Muscle of leg (tissue), 11 donors: ENCODE measurements around the gene LGALS8. TPM values are rescaled to one million over a fixed set of nuclear protein-coding genes. Genes with fewer than 3 reads are reported as not detected.

Experiments used
- DNase-seq: peaks from one replicate; pipeline ENCODE4 v3.0.0; 2013
- H3K27ac ChIP-seq: one replicate; pipeline ENCODE4 v1.5.1; 2013; ENCODE audit warnings: mild to moderate bottlenecking, low read length, control low read depth
- H3K27me3 ChIP-seq: one replicate; pipeline ENCODE4 v1.6.1; 2013; ENCODE audit warnings: low read length; ENCODE audit not compliant: control insufficient read depth, insufficient read depth
- H3K36me3 ChIP-seq: one replicate; pipeline ENCODE4 v1.6.1; 2013; ENCODE audit warnings: low read length; ENCODE audit not compliant: control insufficient read depth, insufficient read depth
- H3K4me1 ChIP-seq: one replicate; pipeline ENCODE4 v1.6.1; 2013; ENCODE audit warnings: low read length; ENCODE audit not compliant: control insufficient read depth, insufficient read depth
- H3K4me3 ChIP-seq: one replicate; pipeline ENCODE4 v1.5.1; 2013; ENCODE audit warnings: low read length, control low read depth
- H3K9me3 ChIP-seq: replicated peaks from 2 replicates; pipeline ENCODE4 v1.6.1; 2013; ENCODE audit warnings: low read depth, low read length; ENCODE audit not compliant: control insufficient read depth
- WGBS: methylation state at CpG from one replicate; pipeline ENCODE4 v1.1.5; 2013; ENCODE audit warnings: missing lambda C conversion rate; ENCODE audit not compliant: insufficient coverage; 5-methylcytosine and 5-hydroxymethylcytosine counted together
- polyA plus RNA-seq, 8 donors: library from polyadenylated mRNA; unstranded; fragments of 120-200 nt; gene quantifications; one replicate each; pipeline versions ENCODE4 v1.2.1 to v1.2.3, GENCODE V29; 2013; ENCODE audit warnings: inconsistent platforms in 1 of 8, low replicate concordance in 1 of 8; ENCODE audit not compliant: insufficient read length in 8 of 8, insufficient read depth in 1 of 8
- total RNA-seq: library from RNA; stranded (reverse); fragments of 120-200 nt; gene quantifications from one replicate; pipeline ENCODE4 v1.2.4, GENCODE V29; 2013

The LGALS8 gene
- total and polyA plus RNA-seq, 9 donors: 22.7 to 33.5 (median 26.9) TPM

DNA sequence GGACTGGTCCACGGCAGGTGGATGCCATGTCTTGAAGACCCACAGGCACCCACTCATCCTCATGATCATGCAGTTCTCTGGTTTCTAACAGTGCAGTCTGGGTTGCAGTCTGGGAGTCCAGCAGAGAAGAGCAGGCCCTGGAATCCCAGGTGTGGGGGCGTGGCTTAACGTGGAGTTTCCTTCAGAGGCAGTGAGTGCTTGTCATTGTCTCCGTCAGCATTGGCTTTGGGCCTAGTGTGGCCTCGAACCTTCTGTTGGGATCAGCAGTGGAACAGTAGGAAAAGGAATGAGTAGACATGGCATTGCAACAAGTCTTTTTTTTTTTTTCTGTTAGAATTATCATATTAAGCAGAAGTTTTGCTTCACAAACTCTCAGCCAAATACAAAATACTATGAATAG lies 12.8 kb downstream of the LGALS8 start:
- no peaks in the 10 kb centered on the region for H3K4me1 ChIP-seq
- no peaks in the 10 kb centered on the region for H3K27me3 ChIP-seq
- H3K9me3 ChIP-seq: no peaks in the 10 kb centered on the region
- H3K27ac ChIP-seq: no peak overlapping the region
- H3K36me3 ChIP-seq: peaks cover 42% of the 10 kb centered on the region
- no peak overlapping the region for H3K4me3 ChIP-seq
- WGBS: 90% methylated on average over 5 of the region's 5 CpGs
- no peak for DNase-seq

DNA sequence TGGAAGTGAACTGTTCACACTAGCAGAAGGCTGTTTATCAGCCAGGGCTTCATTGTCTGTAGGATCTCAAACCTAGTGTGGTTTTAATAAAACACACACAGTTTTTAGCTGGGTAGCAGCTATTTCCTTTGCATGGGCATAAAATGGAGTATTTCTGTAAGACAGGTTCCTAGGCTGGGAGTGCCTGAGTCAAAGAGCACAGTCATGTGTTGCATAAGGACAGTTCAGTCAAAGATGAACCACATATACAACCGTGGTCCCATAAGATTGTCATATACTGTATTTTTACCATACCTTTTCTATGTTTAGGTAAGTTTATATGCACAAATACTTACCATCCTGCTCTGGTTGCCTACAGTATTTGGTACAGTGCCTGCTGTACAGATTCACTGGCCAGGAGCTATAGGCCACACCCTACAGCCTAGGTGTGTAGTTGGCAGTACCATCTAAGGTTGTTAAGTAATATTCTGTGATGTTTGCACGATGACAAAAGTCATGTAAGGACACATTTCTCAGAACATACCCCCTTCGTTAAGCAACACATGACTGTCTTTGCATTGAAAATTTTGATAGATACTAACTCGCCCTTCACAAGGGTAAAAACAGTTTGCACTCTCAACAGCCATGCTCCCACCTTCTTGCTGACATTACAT lies 17.2 kb downstream of the LGALS8 start:
- Histone ChIP-seq H3K36me3 (peaks cover 73% of the 10 kb centered on the region), H3K9me3 (no peaks in the 10 kb centered on the region), H3K4me3 (no peak overlapping the region), H3K27me3 (no peaks in the 10 kb centered on the region), H3K4me1 (no peaks in the 10 kb centered on the region), H3K27ac (no peak overlapping the region)
- DNase-seq: no peak
- WGBS: 80% methylated on average over 1 of the region's 4 CpGs

DNA sequence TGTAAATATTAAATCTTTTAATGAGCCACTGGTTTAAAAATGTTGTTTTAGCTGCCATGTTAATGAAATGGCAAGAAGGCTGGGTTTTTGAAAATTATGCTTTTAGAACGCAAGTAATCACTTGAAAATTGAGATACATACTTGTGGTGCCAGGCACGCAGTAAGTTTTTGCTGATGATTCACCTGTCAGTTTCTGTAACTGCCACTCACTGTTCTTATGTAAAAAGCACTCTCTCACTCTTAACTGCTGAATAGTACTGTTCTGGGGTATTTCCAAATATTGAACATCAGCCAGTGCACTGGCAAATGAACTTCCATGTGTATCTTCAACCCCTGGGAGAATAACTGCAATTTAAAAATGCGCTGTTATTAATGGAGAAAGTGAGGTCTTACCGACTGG lies 17.9 kb downstream of the LGALS8 start:
- H3K4me3 ChIP-seq: no peak overlapping the region
- H3K9me3 ChIP-seq: no peaks in the 10 kb centered on the region
- no peaks in the 10 kb centered on the region for H3K27me3 ChIP-seq
- peaks cover 75% of the 10 kb centered on the region for H3K36me3 ChIP-seq
- no peak overlapping the region for H3K27ac ChIP-seq
- no CpG with 5 or more reads among the region's 4 CpGs for WGBS
- H3K4me1 ChIP-seq: no peaks in the 10 kb centered on the region
- no peak for DNase-seq

DNA sequence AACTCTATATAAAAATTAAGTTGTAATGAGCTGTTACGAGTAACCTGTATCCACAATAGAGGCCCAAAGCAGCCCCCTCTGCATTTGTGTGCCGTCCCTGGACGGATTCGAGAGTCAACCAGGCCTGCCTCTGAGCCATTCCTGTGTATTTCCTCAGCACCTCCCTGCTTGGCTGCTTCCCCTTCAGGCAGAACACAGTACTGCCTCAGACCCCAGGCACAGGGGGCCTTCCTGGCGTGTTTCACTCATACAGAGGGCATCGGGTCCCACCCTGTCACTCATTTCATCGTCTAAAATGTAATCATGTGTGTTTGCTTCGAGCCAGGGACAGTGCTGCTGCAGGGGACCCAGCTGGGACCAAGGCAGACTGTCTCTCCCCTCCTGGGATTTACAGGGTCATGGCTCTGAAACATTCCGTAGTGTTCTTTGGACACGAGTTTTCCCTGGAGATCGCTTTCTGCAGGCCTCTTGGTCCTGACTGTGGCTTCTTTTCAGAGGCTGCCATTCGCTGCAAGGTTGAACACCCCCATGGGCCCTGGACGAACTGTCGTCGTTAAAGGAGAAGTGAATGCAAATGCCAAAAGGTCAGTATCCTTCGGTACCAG lies 19.4 kb downstream of the LGALS8 start:
- Histone ChIP-seq H3K36me3 (peaks cover 83% of the 10 kb centered on the region), H3K27me3 (no peaks in the 10 kb centered on the region), H3K4me3 (no peak overlapping the region), H3K4me1 (no peaks in the 10 kb centered on the region), H3K27ac (no peak overlapping the region), H3K9me3 (no peaks in the 10 kb centered on the region)
- 69% methylated on average over 16 of the region's 16 CpGs for WGBS
- DNase-seq: peak; percentile 5

DNA sequence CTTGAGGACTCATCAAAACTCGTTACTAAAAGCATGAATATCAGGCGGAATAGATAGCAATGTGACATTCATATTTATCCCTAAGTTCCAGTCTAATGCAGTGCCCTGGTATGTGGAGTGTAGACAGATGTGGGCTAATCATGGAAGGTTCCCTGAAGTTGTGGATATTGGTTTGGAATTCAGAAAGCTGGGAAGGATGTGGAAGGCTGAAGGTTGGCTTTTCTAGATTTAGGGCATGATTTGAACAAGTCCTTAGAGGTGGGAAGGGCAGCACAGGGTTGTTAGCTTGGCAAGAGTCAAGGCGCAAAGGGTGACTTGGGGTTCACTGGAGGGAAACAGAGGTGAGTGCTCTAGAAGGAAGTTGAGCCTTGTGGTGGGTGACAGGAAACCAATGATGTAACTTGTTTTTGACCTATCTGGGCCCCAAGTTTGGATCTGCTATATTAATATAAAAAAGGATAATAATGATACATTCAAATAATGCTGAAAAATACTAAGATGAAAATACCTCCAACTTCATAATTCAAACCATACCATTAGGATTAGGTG lies 21.9 kb downstream of the LGALS8 start:
- 0% methylated on average over 1 of the region's 3 CpGs for WGBS
- no peak overlapping the region for H3K27ac ChIP-seq
- no peak overlapping the region for H3K4me3 ChIP-seq
- no peak for DNase-seq
- no peaks in the 10 kb centered on the region for H3K27me3 ChIP-seq
- H3K4me1 ChIP-seq: no peaks in the 10 kb centered on the region
- peaks cover 77% of the 10 kb centered on the region for H3K36me3 ChIP-seq
- no peaks in the 10 kb centered on the region for H3K9me3 ChIP-seq

DNA sequence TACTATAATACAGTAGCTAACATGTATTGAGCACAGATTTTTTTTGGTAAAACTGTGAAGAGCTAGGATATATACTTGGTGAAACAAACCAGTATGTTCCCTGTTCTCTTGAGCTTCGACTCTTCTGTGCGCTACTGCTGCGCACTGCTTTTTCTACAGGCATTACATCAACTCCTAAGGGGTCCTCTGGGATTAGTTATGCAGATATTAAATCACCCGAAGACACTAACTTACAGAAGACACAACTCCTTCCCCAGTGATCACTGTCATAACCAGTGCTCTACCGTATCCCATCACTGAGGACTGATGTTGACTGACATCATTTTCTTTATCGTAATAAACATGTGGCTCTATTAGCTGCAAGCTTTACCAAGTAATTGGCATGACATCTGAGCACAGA lies 24.7 kb downstream of the LGALS8 start:
- DNase-seq: no peak
- Histone ChIP-seq H3K4me3 (no peak overlapping the region), H3K27me3 (no peaks in the 10 kb centered on the region), H3K36me3 (peaks cover 79% of the 10 kb centered on the region), H3K9me3 (no peaks in the 10 kb centered on the region), H3K4me1 (no peaks in the 10 kb centered on the region), H3K27ac (no peak overlapping the region)
- WGBS: 89% methylated on average over 4 of the region's 6 CpGs

DNA sequence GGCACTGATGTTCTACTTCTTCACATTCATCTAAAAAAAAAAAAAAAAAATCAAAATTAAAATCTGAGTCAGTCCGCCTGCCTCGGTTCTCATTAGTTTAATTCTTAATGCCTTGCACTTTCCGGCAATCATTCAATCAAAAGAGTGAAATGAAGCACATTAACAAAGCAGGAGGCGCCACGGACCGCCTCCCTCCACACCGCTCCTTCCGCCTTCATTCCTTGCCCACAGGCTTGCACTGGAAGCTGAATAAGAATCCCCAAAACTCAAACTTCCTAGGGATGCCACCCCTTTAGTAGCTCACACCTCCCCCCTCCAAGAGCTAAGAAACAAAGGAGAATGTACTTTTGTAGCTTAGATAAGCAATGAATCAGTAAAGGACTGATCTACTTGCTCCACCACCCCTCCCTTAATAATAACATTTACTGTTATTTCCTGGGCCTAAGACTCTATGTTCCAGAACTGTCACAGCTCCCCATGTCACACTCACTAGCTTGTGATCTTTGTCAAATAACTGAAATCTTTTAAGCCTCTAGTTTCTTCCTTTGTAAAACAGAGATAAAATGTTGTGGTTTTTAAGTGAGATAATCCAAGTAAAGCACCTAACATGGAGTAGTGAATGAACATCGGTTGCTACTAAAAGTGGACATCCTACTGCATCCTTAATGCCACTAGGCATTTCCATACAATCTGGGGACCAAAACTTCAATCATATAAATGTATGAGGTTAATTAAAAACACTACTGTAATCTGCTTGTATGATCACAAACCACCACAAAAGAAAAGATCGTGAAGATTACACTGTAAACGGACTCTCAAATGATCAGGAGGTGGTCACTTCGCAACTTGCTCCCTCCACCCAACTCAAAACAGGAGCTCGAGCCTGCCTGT lies 27.4 kb downstream of the LGALS8 start:
- H3K4me3 ChIP-seq: no peak overlapping the region
- 81% methylated on average over 10 of the region's 13 CpGs for WGBS

DNA sequence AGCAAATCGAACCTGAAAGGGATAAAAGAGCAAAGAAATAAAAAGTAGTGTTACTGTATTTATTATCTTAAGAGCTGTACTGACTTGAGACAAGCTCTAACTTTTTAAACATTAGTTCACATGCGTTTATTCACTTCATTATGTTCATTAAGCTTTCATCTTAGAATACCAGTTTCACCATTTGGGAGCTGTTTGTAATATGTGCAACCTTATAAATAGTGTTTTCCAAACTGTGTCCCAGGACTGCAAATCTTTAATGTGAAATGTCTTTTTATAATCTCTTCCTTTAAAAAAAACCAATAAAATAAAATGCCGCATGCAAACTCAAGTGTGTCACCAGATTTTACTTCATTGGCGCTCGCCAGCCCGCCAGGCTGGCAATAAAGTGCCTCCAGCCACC lies 28.3 kb downstream of the LGALS8 start:
- H3K27ac ChIP-seq: no peak overlapping the region
- no CpG with 5 or more reads among the region's 6 CpGs for WGBS
- H3K4me3 ChIP-seq: no peak overlapping the region
- no peaks in the 10 kb centered on the region for H3K9me3 ChIP-seq
- H3K4me1 ChIP-seq: no peaks in the 10 kb centered on the region
- H3K27me3 ChIP-seq: no peaks in the 10 kb centered on the region
- DNase-seq: no peak
- H3K36me3 ChIP-seq: peaks cover 73% of the 10 kb centered on the region

More for the DNA sequence above, 27.4 kb downstream of the LGALS8 start:
- Histone ChIP-seq H3K9me3 (no peaks in the 10 kb centered on the region), H3K27ac (no peak overlapping the region), H3K27me3 (no peaks in the 10 kb centered on the region), H3K4me1 (no peaks in the 10 kb centered on the region), H3K36me3 (peaks cover 74% of the 10 kb centered on the region)
- DNase-seq: no peak

DNA sequence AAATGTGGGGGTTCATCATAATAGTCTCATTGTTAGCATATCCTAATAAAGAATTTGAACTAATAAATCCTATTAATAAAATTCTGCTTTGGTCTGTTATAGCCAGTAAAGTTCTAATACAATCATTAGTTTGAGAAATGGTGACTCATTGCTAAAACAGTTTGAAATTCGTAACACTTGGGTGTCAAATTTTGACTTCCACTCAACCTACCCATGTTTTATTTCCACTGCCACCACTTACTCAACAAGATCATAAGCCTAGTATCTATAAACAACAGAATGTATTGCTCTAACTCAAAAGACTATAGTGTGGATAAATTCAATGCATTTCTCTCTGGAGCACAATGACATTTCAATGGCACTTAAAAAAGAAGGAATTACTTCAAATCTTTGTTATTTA lies 29.1 kb downstream of the LGALS8 start:
- WGBS: no CpG with 5 or more reads among the region's 1 CpG
- no peak for DNase-seq
- H3K27ac ChIP-seq: no peak overlapping the region
- H3K4me1 ChIP-seq: no peaks in the 10 kb centered on the region
- no peaks in the 10 kb centered on the region for H3K9me3 ChIP-seq
- H3K36me3 ChIP-seq: peaks cover 73% of the 10 kb centered on the region
- no peak overlapping the region for H3K4me3 ChIP-seq
- H3K27me3 ChIP-seq: no peaks in the 10 kb centered on the region

DNA sequence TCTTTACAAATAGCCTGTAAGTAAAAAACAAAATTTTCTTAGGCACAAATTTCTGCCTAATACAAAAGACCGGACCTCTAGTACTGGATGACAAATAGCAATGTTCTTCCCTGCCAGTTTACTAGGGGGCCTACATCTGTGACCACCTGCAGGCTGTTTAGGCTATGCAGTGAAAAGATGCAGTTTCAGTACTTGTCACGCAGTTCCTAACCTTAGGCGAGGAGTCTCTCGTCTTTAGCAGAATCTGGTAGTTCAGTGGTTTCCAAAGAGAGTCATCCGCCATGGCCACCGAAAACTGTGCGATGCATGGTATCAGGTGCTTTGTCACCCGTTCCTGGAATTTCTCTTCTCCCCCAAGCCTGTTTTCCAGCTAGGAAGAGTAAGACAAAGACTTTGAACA lies 29.6 kb downstream of the LGALS8 start:
- no peak for DNase-seq
- 80% methylated on average over 6 of the region's 8 CpGs for WGBS
- Histone ChIP-seq H3K36me3 (peaks cover 74% of the 10 kb centered on the region), H3K27ac (no peak overlapping the region), H3K9me3 (no peaks in the 10 kb centered on the region), H3K4me3 (no peak overlapping the region), H3K27me3 (no peaks in the 10 kb centered on the region), H3K4me1 (no peaks in the 10 kb centered on the region)
